ENCODE results near the gene ADNP2.

DNA sequence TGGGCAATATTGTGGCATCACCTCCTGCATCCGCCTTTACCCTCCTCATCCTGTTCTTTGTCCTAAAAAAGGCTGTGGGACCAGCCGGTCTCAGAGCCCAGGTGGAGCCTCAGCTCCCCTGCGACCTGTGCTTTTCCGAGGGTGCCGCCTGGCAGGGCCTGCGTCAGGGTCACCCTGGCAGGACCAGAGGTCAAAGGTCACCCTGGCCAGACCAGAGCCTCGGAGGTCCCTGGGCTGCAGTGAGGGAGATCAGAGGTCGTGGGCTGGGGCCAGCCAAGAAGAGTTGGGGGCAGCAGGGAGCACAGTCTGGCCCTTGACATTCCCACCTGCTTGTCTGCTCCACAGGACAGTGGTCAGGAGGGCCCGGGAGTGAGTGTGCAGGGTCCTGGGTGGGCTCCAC, 43.4 kb upstream of the ADNP2 start:
- TF ChIP-seq POLR2A (IDR thresholded peaks at IDR 0.05; ENCODE audit: extremely low read depth, insufficient read length) (no peak), CTCF (IDR thresholded peaks at IDR 0.05; ENCODE audit: low read depth, low read length) (no peak)
- TF ChIP-seq, protein P1, sequence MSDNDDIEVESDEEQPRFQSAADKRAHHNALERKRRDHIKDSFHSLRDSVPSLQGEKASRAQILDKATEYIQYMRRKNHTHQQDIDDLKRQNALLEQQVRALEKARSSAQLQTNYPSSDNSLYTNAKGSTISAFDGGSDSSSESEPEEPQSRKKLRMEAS (IDR thresholded peaks at IDR 0.05; ENCODE audit: low read depth, low read length) = no peak

Data from NB4 (cell line).